ENCODE data around the gene PCMTD2. TPM values are rescaled to one million over a fixed set of nuclear protein-coding genes. Genes with fewer than 3 reads are reported as not detected.

The PCMTD2 gene
- total RNA-seq, 6 experiments from 2014 or later, result 15.7 to 21.9 (median 18.1) TPM

DNA sequence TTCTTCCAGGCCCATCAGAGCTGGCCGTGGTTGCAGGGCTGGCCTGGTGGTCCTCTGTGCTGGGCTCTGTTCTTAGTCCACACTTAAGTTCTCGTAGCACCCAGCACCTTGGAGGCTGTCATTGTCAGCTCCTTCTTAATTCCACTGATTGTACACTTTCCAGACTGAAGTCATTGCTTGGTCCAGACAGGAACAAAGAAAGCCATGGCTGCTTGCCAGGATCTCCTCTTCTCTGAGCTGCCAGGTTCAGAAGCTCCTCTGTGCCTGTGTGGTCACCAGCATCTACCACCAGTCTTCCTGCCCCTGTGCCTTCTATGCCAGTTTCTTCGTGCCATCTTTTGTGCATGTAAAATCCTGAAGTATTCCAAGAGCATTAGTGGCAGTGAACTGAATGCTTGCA is 39.5 kb upstream of the PCMTD2 start:
- H3K27ac Mint-ChIP-seq, result no peak overlapping the region
- peaks cover 7% of the 10 kb centered on the region for H3K4me1 Mint-ChIP-seq (ENCODE audit: low read depth)
- no peak overlapping the region for H3K4me3 Mint-ChIP-seq
- no peaks in the 10 kb centered on the region for H3K9me3 Mint-ChIP-seq
- no peaks in the 10 kb centered on the region for H3K36me3 Mint-ChIP-seq (ENCODE audit: low read depth)
- DNase-seq, result no peak
- H3K27me3 Mint-ChIP-seq (ENCODE audit: insufficient read depth), result peaks cover 61% of the 10 kb centered on the region
- TF ChIP-seq CTCF (IDR thresholded peaks at IDR 0.05), result no peak

DNA sequence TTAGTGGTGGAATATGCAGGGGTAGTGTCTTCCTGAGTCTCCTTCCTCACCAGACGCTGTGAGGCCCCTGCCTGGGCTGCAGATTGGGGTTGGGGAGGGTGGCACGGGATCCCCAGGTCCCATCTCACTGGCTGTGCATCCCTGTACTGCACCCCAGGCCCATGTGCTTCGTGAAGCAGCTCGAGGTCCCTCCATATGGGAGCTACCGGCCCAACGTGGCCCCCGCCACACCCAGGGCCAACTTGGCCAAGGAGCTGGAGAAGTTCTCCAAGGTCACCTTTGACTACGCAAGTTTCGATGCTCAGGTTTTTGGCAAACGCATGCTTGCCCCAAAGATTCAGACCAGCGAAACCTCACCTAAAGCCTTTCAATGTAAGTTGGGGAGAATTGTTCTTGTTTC is 38.6 kb upstream of the PCMTD2 start:
- Mint-ChIP-seq H3K27ac (no peak overlapping the region), H3K36me3 (ENCODE audit: low read depth) (no peaks in the 10 kb centered on the region), H3K9me3 (no peaks in the 10 kb centered on the region), H3K4me3 (no peak overlapping the region), H3K27me3 (ENCODE audit: insufficient read depth) (peaks cover 55% of the 10 kb centered on the region), H3K4me1 (ENCODE audit: low read depth) (peaks cover 13% of the 10 kb centered on the region)
- no peak for TF ChIP-seq CTCF (IDR thresholded peaks at IDR 0.05)
- DNase-seq, result no peak

DNA sequence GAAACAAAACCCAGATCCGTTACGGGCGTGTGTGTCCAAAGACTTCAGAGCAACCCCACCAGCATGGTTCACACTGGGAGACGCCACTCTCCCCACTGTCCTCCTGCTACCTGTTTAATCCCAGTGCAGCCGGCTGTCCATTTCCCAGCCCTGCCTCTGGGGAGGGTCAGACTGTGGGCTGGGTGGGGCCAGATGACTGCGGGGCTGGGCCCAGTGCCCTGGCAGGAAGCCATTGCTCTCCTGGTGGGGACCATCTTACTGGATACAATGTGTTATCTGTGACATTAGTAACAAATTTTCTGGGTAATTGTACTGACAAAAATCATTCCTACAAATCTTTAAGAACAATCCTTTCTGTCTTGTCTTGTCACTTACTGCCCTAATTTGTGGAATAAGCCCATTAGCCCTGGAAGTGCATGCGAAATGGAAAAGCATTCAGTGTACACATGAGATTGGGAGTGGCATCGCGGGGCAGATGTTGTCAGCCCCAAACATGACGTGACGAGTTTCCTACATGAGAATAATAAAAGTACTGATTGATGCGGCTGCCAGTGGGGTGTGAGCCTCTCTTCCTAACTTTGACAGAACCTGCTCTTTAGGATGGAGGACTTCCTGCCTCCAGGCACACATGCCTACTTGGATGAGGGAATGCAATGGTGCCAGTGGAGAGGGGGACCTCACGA is 37.9 kb upstream of the PCMTD2 start:
- Mint-ChIP-seq H3K27ac (no peak overlapping the region), H3K9me3 (no peaks in the 10 kb centered on the region), H3K4me1 (ENCODE audit: low read depth) (peaks cover 15% of the 10 kb centered on the region), H3K4me3 (no peak overlapping the region), H3K27me3 (ENCODE audit: insufficient read depth) (peaks cover 51% of the 10 kb centered on the region), H3K36me3 (ENCODE audit: low read depth) (no peaks in the 10 kb centered on the region)
- DNase-seq, result no peak
- TF ChIP-seq CTCF (IDR thresholded peaks at IDR 0.05), result no peak

GRCh38 chr20:64219202-64219601 is 36.3 kb upstream of the PCMTD2 start:
- no peak for TF ChIP-seq CTCF (IDR thresholded peaks at IDR 0.05)
- Mint-ChIP-seq H3K27me3 (ENCODE audit: insufficient read depth) (peaks cover 38% of the 10 kb centered on the region), H3K9me3 (no peaks in the 10 kb centered on the region), H3K4me1 (ENCODE audit: low read depth) (peaks cover 25% of the 10 kb centered on the region), H3K36me3 (ENCODE audit: low read depth) (no peaks in the 10 kb centered on the region), H3K27ac (no peak overlapping the region), H3K4me3 (no peak overlapping the region)
- no peak for DNase-seq

GRCh38 chr20:64219730-64220129 is 35.8 kb upstream of the PCMTD2 start:
- Mint-ChIP-seq H3K4me1 (ENCODE audit: low read depth) (peaks cover 30% of the 10 kb centered on the region), H3K36me3 (ENCODE audit: low read depth) (no peaks in the 10 kb centered on the region), H3K4me3 (no peak overlapping the region), H3K27me3 (ENCODE audit: insufficient read depth) (peaks cover 33% of the 10 kb centered on the region), H3K9me3 (no peaks in the 10 kb centered on the region), H3K27ac (no peak overlapping the region)
- DNase-seq, result no peak
- no peak for TF ChIP-seq CTCF (IDR thresholded peaks at IDR 0.05)

Data from HFFc6 (cell line).